Nephron (organoid): Measurements from ENCODE around the gene IL1RAPL1.

Experiments
- H3K27ac Mint-ChIP-seq, 3 experiments: 2 replicates each; pipeline ENCODE4 v1.8.0; 2020; ENCODE audit warnings: mixed read lengths in 3 of 3, mild to moderate bottlenecking in 2 of 3, moderate library complexity in 1 of 3
- H3K27me3 Mint-ChIP-seq: 2 replicates; pipeline ENCODE4 v1.8.0; 2021; ENCODE audit warnings: low read depth, mild to moderate bottlenecking, moderate library complexity, mixed read lengths
- H3K36me3 Mint-ChIP-seq: 2 replicates; pipeline ENCODE4 v1.8.0; 2020; ENCODE audit warnings: low read depth, mixed read lengths
- H3K4me1 Mint-ChIP-seq: 2 replicates; pipeline ENCODE4 v1.8.0; 2020; ENCODE audit warnings: mixed read lengths
- H3K4me3 Mint-ChIP-seq, 3 experiments: 2 replicates each; pipeline ENCODE4 v1.8.0; 2020; ENCODE audit warnings: mild to moderate bottlenecking in 3 of 3, mixed read lengths in 3 of 3, moderate library complexity in 2 of 3
- H3K9me3 Mint-ChIP-seq: 2 replicates; pipeline ENCODE4 v1.8.0; 2020; ENCODE audit warnings: mixed read lengths
- TF ChIP-seq, protein P1 (sequence below), 3 experiments: fragments of 200-600 bp; sonication (generic); IDR thresholded peaks; one replicate each; pipeline ENCODE4 v1.5.0; 2021; ENCODE audit warnings: antibody characterized with exemption in 3 of 3; ENCODE audit not compliant: unreplicated experiment in 3 of 3

The IL1RAPL1 gene

DNA sequence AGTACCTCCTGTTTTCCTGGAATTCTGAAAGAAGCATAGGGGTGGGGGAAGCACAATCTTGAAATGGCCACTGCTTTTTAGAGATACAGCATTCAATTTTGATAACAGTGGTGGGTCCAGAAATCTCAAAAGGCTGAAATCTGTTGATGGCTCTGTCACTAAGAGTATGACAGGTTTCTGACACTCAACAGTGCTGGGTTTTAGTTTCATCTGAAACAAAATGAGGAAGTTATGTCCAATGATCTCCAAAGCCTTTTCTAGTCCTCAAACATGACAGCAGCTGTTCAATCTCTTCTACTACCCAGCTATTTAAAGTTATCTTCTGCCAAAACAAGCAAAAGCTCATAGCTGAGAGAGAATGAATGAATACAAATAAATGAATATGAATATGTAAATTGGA, 110.5 kb downstream of the IL1RAPL1 start:
- peaks cover 15% of the 10 kb centered on the region for H3K4me1 Mint-ChIP-seq
- TF ChIP-seq, protein P1, sequence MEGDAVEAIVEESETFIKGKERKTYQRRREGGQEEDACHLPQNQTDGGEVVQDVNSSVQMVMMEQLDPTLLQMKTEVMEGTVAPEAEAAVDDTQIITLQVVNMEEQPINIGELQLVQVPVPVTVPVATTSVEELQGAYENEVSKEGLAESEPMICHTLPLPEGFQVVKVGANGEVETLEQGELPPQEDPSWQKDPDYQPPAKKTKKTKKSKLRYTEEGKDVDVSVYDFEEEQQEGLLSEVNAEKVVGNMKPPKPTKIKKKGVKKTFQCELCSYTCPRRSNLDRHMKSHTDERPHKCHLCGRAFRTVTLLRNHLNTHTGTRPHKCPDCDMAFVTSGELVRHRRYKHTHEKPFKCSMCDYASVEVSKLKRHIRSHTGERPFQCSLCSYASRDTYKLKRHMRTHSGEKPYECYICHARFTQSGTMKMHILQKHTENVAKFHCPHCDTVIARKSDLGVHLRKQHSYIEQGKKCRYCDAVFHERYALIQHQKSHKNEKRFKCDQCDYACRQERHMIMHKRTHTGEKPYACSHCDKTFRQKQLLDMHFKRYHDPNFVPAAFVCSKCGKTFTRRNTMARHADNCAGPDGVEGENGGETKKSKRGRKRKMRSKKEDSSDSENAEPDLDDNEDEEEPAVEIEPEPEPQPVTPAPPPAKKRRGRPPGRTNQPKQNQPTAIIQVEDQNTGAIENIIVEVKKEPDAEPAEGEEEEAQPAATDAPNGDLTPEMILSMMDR (IDR thresholded peaks at IDR 0.05; ENCODE audit: unreplicated experiment in 3 of 3), result no peak
- H3K27ac Mint-ChIP-seq, result no peak overlapping the region
- H3K27me3 Mint-ChIP-seq, result no peaks in the 10 kb centered on the region
- no peak overlapping the region for H3K4me3 Mint-ChIP-seq
- H3K9me3 Mint-ChIP-seq, result no peaks in the 10 kb centered on the region
- H3K36me3 Mint-ChIP-seq, result no peaks in the 10 kb centered on the region

DNA sequence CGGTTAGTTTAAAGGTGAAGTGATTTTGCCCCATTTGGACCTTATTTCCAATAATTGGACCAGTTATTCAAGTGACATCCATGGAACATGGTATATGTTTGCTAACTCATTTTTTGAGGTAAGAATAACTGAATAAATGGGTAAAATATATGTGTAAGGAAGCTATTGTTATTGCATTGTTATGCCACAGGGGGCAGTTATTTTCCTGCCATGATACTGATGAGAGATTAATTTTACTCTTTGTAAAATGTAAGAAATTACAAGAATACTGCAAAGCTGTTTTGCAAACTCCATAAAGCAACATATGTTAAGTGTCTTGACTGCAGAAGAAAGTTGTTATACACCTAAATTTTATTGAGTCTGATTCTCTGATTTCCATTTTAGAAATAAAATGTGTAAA, 114.0 kb downstream of the IL1RAPL1 start:
- peaks cover 15% of the 10 kb centered on the region for H3K4me1 Mint-ChIP-seq
- H3K36me3 Mint-ChIP-seq, result no peaks in the 10 kb centered on the region
- H3K9me3 Mint-ChIP-seq, result no peaks in the 10 kb centered on the region
- H3K27ac Mint-ChIP-seq, result no peak overlapping the region
- TF ChIP-seq, protein P1 (IDR thresholded peaks at IDR 0.05; ENCODE audit: unreplicated experiment in 3 of 3), result peak in 1 of 3 experiments; percentile 13
- no peak overlapping the region for H3K4me3 Mint-ChIP-seq
- H3K27me3 Mint-ChIP-seq, result no peaks in the 10 kb centered on the region

DNA sequence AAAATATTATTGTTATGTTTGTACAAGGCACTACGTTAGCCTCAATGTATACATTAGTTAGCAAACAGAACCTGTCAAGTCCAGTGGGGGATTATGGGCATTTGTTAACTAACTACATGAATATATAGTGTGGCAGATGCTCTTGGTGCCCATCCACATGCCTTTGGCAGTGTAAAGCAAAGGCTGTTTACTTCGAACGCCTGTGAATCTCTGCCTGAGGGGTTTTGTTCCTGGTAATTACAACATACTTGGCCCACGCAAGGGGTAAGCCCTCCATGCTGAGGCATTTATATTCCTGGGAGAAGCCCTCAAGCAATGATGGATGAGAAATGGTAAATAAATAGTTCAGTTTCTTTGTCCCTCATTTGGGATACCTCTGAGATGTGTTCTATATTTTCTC, 119.7 kb downstream of the IL1RAPL1 start:
- H3K4me1 Mint-ChIP-seq, result no peaks in the 10 kb centered on the region
- H3K4me3 Mint-ChIP-seq, result no peak overlapping the region
- no peaks in the 10 kb centered on the region for H3K27me3 Mint-ChIP-seq
- no peaks in the 10 kb centered on the region for H3K36me3 Mint-ChIP-seq
- H3K27ac Mint-ChIP-seq, result no peak overlapping the region
- peaks cover 2% of the 10 kb centered on the region for H3K9me3 Mint-ChIP-seq
- TF ChIP-seq, protein P1 (IDR thresholded peaks at IDR 0.05; ENCODE audit: unreplicated experiment in 3 of 3), result no peak

DNA sequence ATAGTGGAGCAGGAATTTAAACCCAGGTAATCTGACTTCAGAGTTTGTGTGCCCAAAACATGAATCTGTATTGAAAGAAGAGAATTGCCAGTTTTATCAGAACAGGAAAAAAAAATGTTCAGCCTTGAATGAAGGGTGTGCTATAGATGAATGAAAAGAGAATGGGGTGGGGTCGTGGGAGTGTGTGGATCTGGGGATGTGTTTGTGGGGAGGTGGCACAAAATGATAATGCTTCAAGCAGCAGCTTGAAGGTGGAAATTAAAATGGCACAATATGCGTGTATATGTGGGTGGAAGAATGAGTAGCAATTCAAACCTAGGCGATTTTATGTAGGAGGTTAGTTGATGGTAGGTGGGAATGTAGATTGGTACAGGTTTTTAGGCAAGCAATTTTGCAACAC, 122.2 kb downstream of the IL1RAPL1 start:
- no peaks in the 10 kb centered on the region for H3K27me3 Mint-ChIP-seq
- H3K4me1 Mint-ChIP-seq, result no peaks in the 10 kb centered on the region
- no peaks in the 10 kb centered on the region for H3K36me3 Mint-ChIP-seq
- H3K4me3 Mint-ChIP-seq, result no peak overlapping the region
- H3K27ac Mint-ChIP-seq, result no peak overlapping the region
- peaks cover 5% of the 10 kb centered on the region for H3K9me3 Mint-ChIP-seq
- TF ChIP-seq, protein P1 (IDR thresholded peaks at IDR 0.05; ENCODE audit: unreplicated experiment in 3 of 3), result no peak

DNA sequence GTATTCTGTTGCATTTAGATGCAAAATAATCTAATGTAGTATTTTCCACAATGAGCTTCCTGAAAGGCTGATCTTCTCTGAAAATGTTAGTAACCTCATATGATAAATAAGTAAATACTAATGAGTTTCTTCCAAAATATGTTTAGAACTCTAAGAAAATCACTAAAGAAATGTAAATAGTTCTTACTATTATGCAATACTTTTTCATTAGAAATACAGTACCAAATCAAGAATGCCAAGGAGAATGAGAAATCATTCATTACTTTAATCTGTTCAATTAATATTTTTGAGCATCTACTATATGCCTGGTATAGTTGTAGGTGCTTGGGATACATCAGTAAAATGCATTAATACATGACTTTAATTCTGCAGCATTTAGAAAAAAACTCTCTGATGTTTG, 130.6 kb downstream of the IL1RAPL1 start:
- Mint-ChIP-seq H3K4me1 (no peaks in the 10 kb centered on the region), H3K27me3 (no peaks in the 10 kb centered on the region), H3K4me3 (no peak overlapping the region), H3K9me3 (peaks cover 19% of the 10 kb centered on the region), H3K27ac (no peak overlapping the region), H3K36me3 (peaks cover 12% of the 10 kb centered on the region)
- TF ChIP-seq, protein P1 (IDR thresholded peaks at IDR 0.05; ENCODE audit: unreplicated experiment in 3 of 3), result no peak

DNA sequence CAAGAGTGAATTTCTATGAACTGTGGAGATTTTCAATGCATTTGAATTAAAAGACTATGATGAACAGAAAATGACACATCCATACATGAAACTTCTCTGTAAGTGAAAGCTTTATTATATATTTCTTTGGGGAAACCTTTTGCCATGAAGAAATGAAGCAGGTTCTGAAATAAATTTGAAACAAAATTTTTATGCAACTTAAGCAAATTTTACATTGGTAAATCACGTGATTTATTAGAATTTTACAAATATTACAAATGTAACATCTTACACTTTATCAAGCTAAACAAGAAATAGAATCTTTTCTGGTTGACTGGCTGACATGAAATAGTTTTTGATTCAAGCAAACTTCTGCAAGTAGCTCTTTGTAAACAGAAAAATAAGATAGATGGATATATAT, 131.2 kb downstream of the IL1RAPL1 start:
- Mint-ChIP-seq H3K27ac (no peak overlapping the region), H3K4me1 (no peaks in the 10 kb centered on the region), H3K27me3 (no peaks in the 10 kb centered on the region), H3K9me3 (peaks cover 25% of the 10 kb centered on the region), H3K4me3 (no peak overlapping the region), H3K36me3 (peaks cover 12% of the 10 kb centered on the region)
- TF ChIP-seq, protein P1 (IDR thresholded peaks at IDR 0.05; ENCODE audit: unreplicated experiment in 3 of 3), result no peak
